G401 (cell line): ENCODE results near the gene DPYSL5. TPM values are rescaled to one million over a fixed set of nuclear protein-coding genes. Genes with fewer than 3 reads are reported as not detected.
A peak's percentile ranks its signal among the peaks of the same experiment; 100 is the strongest.
"Not testable (repeated sequence)": the region's sequence is repeated elsewhere in the genome, so short reads cannot be mapped to it uniquely, and the experiment has no call there.

Experiments
- DNase-seq: peaks from one replicate; pipeline ENCODE4 v3.0.0-alpha.2; 2015; ENCODE audit warnings: low spot score
- in situ Hi-C: cut with HindIII; loops from 2 replicates; pipeline ENCODE4 v1.10.0; 2016; ENCODE audit warnings: low sequenced_read_pairs, mixed read lengths
- total RNA-seq: library from RNA; depleted of rRNA; stranded (reverse); fragments of >200 nt; shearing (Covaris generic); gene quantifications from 2 replicates; pipeline ENCODE4 v1.2.3, GENCODE V29; 2014

DPYSL5 gene
- total RNA-seq, 1 experiment from 2014 or later = 4.8 TPM

DNA sequence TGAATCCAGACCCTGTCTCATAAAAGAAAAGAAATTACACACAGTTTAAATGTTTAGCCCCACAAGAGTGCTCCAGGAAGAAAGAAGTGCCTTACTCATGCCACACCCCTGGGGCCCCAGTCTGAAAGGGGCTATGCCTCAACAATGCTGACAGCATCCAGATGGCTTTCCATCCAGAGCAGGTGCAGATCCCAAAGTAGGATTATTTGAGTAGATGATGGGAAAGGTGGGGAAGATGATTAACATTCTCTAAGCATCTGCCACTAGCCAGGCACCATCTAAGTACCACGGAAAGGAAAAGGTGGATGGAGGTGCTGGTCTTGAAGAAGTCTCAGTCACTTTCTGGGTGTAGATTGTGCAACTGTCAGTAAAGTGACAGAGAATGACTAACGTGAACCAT lies 16.3 kb downstream of the DPYSL5 start:
- DNase-seq = no peak
- in situ Hi-C loops = no loop called here

DNA sequence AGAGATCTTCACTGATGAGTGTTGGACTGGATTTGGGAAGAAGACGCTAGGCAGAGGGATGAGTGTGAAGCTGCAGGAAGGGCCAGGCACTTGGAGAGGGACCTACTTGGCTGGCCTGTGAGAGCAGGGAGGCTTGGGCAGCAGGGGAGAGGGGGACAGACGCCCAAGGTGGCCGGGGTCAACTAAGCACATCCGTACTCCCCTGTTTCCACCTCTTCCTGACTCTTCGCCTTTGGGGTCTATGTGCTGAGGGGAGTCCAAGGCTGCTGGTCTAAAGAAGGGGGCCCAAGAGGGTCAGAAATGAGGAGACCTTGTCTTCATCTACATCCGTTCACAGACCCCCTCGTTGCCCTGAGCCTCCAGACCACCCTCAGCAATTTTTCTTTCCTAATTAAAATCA lies 16.7 kb downstream of the DPYSL5 start:
- in situ Hi-C loops = no loop called here

DNA sequence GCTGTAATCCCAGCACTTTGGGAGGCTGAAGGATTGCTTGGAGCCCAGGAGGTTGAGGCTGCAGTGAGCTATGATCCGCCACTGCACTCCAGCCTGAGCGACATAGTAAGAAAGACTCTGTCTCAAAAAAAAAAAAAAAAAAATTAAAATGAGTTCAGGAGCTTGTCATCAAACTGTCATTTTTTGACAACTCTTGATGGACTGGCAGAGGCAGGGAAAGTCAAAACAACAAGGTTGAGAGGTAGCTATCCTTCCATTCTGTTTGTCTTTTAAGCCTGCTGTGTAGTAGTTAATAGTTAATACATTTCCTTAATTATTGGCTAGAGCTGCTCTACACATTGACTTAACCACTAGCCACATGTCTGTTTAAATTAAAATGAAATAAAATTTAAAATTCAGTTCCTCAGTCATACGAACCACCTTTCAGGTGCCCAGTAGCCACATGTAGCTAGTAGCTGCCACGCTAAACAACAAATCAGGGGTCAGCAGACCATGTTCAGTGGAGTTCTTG lies 22.7 kb downstream of the DPYSL5 start:
- in situ Hi-C loops = no loop called here
- no peak for DNase-seq

More for the DNA sequence above, 16.7 kb downstream of the DPYSL5 start:
- DNase-seq = no peak

DNA sequence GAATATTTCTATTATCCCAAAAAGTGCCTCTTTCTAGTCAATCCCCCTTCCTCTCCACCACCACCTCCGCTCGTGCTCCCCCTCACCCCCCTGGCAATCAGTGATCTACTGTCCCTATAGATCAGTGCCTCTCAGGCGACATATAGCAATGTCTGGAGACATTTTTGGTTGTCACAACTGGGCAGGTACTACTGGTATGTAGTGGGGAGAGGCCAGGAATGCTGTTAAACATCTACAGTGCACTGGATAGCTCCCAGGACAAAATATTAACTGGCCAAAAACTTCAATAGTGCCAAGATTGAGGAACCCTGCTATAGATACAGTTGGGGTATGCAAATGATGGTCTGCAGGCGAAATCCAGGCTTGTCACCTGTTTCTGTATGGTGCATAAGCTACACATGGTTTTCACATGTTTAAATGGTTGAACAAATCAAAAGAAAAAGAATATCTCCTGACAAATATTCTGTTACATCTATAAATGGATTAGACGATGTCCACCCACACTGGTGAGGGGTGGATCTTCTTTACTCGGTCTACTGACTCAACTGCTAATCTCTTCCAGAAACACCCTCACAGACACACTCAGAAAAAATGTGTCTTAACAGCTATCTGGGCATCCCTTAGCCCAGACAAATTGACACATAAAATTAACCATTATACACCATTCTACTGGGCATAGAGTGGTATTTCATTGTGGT lies 25.5 kb downstream of the DPYSL5 start:
- DNase-seq = no peak
- in situ Hi-C loops = no loop called here

DNA sequence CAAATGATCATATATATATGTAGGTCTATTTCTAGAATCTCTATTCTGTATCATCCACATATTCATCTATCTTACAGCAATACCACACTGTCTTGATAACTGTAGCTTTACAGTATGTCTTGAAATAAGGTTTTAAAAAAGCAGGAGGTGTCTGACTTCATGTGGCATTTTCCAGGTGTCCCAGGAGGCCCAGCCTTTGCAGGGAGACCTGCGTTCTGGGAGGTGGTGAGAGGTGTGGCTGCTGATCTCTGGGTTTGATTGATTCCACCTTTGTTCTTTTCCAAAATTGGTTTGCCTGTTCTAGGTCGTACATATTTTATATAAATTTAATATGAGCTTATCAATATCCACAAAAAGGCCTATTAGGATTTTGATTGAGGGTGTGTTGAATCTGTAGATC lies 26.6 kb downstream of the DPYSL5 start:
- DNase-seq = no peak
- in situ Hi-C loops = no loop called here

DNA sequence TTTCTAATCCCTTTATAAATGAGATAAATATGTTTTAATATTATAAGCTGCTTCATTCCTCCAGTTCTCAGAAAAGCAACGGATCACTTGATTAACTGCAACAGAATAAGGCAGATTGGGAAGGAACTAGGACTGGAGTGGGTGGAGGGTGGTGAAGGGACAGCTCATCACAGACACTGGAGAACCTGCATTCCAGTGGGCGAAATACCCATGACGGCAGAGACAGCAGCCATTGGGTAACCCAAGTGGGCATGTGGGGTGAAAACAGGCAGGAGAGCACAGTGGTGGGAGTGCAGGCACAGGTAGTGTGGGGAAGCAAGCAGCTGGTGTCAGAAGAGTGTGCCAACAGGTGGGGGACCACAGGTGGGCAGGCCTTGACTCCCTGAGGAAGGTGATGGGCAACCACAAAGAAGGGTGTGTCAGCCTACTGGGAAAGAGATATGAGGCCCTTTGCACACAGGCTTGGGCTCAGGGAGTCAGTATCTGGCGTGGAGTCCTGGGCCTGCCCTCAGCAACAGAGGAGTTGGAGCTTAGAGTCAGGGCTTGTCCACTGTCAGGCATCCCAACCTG lies 27.2 kb downstream of the DPYSL5 start:
- in situ Hi-C loops = no loop called here

DNA sequence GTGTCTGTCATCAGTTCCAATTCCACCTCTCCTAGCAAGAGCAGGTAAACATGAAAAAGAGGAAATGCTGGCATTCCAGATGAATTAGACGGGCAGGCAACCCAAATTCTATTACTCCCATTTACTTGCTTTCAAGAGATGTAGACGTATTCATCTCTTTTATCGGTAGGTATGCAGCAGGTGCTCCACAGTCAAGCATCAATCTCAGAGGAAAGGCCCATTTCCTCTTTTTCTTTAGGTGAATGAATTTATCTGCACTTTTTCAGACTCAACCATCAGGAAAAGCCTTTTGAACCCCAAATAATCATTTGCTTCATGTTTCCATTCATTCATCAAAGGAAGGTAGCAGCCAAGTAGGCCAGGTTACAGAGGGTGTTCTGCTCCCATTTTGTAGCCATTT lies 27.9 kb downstream of the DPYSL5 start:
- DNase-seq = no peak
- in situ Hi-C loops = no loop called here

More for the DNA sequence above, 27.2 kb downstream of the DPYSL5 start:
- no peak for DNase-seq

DNA sequence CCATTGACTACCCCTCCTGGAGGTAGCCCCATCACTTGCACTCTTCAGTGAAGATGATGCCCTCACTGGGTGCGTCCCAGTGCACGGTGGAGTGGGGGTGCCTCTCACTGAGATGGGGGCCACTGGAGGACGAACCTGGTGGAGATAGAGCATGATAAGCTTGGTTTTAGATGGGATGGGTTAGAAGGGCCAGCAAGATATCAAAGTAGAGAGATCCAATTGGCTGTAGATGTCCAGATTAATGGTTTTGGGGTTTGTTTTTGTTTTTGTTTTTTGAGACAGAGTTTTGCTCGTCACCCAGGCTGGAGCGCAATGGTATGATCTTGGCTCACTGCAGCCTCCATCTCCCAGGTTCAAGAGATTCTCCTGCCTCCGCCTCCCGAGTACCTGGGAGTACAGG lies 28.3 kb downstream of the DPYSL5 start:
- in situ Hi-C loops = no loop called here
- DNase-seq = no peak

DNA sequence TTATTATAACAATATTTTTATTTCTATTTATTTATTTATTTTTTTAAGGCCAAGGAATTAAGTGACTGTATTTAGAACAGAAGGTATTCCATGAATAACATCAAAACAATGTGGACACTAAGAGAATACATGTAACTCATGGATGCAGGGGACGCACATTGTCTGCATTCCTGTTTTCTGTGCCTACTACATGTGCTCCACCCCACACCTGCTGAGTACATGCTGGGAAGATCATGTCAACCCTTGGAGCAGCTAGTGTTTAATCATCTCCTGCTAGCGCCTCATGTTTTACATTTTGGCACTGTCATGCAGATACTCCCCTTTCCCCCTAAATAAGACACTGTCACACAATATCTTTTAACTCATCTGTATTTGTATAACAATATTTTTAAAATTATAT lies 29.3 kb downstream of the DPYSL5 start:
- in situ Hi-C loops = no loop called here
- no peak for DNase-seq

DNA sequence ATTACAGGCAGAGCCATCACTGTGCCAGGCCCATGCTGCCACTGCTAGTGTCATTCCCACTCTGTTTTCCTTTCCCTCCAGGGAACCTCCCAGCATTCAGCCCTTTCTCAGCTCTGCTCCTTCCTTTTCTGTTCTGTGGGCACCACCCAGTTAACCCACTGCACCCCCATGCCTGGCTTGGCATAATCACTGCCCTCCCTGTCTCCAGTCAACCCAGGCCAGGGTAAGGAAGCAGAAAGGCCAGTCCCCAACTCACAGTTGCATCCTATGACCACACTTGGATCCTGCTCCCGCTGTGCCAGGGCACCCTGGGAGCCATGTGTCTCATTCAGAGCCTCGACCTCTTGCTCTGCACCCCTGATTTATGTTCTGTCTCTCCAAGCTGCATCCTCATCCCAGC lies 32.2 kb downstream of the DPYSL5 start:
- no peak for DNase-seq
- in situ Hi-C loops = no loop called here

DNA sequence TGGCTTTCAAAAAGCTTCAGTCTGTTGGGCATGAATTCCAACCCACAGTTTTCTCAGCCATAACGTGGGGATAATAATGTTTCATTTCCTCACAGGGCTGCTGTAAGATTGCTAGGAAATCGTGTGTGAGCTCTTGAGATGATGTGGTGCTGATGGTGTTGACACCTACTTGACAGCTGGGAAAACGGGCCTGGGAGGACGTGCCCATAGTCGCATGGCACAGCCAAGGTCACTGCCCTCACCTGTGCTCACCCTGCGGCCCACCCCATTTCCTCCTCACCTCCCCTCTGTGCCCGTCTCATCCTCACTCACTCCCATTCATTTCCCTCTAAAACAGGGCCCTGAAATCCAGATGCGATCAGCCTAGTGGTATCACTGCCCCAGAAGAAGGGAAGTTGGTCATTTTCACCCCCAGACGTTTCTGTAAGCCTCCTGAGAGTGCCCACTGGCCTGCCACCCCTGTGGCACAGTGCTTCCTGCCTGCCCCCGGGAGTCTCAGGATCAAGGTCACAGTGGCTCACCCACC lies 33.0 kb downstream of the DPYSL5 start:
- DNase-seq = no peak
- in situ Hi-C loops = no loop called here

DNA sequence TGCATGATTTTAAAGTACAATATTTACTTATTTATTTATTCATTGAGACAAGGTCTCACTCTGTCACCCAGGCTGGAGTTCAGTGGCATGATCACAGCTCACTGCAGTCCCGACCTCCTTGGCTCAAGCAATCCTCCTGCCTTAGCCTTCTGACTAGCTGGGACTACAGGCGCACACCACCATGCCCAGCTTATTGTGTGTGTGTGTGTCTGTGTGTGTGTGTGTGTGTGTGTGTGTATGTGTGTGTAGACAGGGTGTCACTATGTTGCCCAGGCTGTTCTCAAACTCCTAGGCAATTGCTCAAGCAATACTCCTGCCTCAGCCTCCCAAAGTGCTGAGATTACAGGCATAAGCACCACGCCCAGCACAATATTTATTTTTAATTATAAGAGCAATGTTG lies 34.3 kb downstream of the DPYSL5 start:
- in situ Hi-C loops, DNase-seq: not testable (repeated sequence)

DNA sequence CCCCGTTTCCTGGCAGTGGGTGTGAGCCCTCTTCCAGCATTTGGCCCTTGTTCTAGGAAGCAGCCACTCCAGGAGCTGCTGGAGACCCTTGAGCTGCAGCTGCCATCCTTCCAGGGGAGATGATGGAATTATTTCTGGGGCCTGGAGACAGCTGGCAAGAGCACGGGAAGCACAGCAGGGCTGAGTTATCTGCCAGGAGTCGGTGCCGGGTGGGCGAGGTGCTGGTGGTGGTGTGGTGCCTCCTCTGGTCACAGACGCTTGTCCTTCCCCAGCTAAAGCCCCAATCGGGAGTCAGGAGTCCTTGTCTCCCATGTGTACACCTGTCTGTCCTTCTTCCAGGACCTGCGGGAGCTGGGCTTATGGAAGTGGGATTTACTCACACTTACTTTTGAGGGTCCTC lies 36.0 kb downstream of the DPYSL5 start:
- DNase-seq = no peak
- in situ Hi-C loops = no loop called here

DNA sequence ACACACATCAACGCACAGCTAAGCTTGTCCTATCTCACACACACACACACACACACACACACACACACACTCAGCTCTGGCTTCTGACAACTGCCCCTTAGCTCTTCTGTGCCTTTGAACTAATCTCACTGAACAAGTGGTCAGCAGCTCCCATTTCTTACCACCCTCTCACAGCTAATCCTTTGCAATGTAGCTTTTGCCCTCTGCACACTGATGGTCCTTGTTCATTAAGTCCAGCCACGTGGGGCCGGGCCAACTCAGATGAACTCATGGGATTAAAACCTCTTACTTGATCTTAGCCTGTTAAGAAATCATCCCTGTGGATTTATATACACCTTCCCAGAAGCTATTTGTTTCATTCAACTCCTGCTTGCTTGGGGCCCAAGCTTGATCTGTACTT lies 36.6 kb downstream of the DPYSL5 start:
- DNase-seq = no peak
- in situ Hi-C loops = no loop called here

DNA sequence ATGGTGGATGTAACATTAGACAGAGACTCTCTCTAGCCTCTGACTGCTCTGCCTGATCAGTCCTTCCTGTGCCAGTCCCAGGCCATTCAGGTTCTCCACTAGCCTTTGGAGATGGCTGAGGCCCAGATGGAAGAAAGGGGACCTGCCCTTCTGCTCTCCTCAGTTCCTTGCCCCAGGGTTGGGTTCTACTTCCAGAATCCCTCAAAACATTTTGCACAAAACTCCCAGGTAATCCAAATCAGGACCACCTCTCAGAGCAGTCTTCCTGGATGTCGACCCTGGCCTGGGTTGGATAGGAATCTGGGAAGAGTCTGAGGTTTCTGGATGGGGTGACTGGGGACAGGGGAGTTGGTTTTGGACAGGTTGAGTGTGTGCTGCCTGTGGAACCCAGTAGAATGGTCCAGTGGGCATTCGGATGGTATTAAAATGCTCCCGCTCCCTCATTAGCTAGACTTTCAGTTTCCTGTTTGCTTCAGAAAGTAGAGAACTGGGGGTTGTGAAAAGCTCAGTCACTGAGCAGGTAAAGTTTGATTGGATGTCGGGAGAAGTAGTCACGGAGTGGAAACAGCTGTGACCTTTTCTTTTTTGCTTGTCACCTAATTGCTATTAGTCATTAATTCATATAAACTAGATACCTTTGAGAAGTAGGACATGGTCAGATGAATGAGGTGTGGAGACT lies 37.9 kb downstream of the DPYSL5 start:
- DNase-seq = no peak

DNA sequence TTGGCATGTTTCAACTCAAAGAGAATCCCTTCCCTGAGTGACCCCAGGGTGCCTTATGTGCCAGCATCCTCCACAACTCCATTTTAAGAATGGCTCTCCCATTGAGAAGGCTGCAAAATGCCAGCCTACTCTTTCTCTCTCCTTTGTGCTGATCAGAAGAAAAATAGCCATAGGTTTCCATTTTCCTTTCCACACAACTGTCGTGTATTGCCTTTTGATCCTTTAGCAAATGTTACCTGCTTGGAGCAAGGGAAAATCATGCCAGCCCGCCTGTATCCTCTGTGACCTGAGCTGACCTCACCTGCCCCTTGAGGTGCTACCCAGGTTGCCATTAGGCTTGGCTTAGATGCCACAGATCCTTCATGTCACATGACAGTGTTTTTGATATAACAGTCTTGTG lies 38.8 kb downstream of the DPYSL5 start:
- peak; percentile 32 for DNase-seq
- in situ Hi-C loops = no loop called here

More for the DNA sequence above, 37.9 kb downstream of the DPYSL5 start:
- in situ Hi-C loops = no loop called here

DNA sequence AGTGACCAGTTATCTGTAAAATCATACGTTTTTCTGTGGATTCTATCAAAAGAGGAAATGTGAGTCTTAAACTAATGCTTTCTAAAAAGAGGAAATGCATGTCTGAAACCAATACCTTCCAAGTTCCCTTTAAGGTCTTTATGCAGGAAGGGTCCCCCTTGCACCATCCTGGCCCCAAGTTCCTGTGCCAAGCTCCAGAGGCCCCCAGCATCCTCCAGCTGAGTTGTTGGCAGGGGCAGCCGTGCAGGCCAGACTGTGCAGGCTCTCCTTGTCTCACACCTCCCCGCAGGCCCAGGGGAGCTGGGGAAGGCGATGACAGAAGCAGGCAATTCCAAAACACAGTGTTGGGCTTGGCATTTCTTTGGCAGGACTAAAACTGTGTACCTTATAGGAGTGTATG lies 39.2 kb downstream of the DPYSL5 start:
- in situ Hi-C loops = no loop called here
- peak; percentile 53 for DNase-seq

DNA sequence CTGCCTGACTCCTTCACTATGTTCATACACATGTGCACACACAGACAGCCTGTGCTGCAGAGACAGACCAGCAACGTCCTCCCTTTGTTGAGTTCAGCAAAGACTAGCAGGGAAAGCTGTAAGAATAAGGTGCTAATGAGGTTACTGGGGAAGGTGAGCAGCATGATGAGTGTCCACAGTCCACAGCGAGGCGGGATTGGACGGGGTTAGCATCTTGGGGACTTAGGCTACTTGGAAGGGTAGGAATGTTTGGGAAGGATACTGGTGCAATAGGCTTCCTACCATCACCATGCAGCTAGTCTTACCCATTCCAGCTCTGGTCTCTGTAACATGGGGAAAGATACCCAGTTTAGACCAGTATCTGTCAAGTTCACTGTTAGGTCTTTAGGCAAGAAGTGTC lies 41.9 kb downstream of the DPYSL5 start:
- in situ Hi-C loops = no loop called here

DNA sequence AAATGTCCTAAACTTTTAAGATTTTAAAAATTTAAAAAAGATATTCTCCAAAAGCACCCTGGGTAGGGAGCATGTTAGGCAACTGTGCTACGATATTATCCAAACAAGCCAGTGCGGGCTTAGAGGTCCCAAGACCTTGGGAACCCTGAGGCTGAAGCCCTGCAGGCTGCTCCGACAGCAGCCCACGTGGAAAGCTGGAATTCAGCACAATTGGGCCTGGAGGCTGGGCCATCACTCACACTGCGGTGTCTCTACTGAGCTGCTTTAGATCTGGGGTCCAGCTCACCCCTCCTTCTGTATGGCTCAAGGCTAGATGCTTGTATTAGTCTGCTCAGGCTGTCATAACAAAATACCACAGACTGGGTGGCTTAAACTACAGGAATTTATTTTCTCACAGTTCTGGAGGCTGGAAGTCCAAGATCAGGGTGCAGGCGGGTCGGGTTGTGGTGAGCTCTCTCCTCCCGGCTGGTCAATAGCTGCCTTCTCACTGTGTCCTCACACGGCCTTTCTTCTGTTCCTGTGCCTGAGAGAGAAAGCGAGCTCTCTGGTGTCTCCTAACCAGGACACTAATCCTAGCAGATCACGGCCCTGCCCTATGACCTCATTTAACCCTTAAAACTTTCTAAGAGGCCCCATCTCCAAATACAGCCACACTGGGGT lies 42.5 kb downstream of the DPYSL5 start:
- no peak for DNase-seq
- in situ Hi-C loops = no loop called here

More for the DNA sequence above, 41.9 kb downstream of the DPYSL5 start:
- DNase-seq = no peak

DNA sequence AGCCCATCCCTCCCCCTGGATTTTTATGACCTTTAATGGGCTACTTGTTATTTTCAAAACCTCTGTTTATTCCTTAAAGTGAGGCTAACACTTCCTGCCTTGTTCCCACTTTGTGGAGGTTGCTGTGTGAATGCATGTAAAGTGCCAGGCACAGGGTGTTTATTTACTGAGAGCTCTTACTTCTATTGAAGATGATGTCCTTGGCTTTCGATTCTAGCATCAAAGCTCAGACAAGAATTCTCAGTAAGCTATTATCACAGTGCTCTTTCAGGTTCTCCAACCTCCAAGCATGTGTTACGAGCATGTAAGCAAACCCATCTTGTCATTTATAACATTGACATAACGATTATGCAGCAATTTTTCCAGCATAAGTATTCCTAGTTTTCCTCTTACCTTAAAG lies 44.2 kb downstream of the DPYSL5 start:
- in situ Hi-C loops = no loop called here
- DNase-seq = no peak
